Measurements from ENCODE around the gene KDM3B. TPM values are rescaled to one million over a fixed set of nuclear protein-coding genes. Genes with fewer than 3 reads are reported as not detected.
"Not testable (repeated sequence)": the region's sequence is repeated elsewhere in the genome, so short reads cannot be mapped to it uniquely, and the experiment has no call there.

The KDM3B gene
- total RNA-seq = 10 to 100 TPM; 62.3 to 77.5 TPM

GRCh38 chr5:138352071-138352721, at the start of gene KDM3B:
Gene KDM3B, plus strand, starts transcription at chr5:138352685. Its CDS starts 111 bp downstream, at chr5:138352796.
- Histone ChIP-seq H3K9ac (ENCODE audit: low read depth in 2 of 2, low read length in 2 of 2) (peak within 1 kb of the TSS; percentile 97 to 98), H3K4me3 (peak within 1 kb of the TSS; percentile 96), H3K9me3 (no peaks in the 10 kb centered on the region), H3K4me1 (no peaks in the 10 kb centered on the region), H3K36me3 (no peaks in the 10 kb centered on the region), H3K27ac (peak within 1 kb of the TSS; percentile 99), H3K27me3 (no peaks in the 10 kb centered on the region)
- intact Hi-C loops (cut with DNase I) = no loop called here
- peak; percentile 99 for TF ChIP-seq CTCF (IDR thresholded peaks at IDR 0.05)
- peak; percentile 87 for DNase-seq

GRCh38 chr5:138303372-138303771, 49.1 kb upstream of the KDM3B start:
- DNase-seq = no peak
- TF ChIP-seq CTCF (IDR thresholded peaks at IDR 0.05) = no peak
- no peak overlapping the region for H3K4me3 ChIP-seq
- no peaks in the 10 kb centered on the region for H3K36me3 ChIP-seq
- H3K9me3 ChIP-seq = no peaks in the 10 kb centered on the region
- H3K27me3 ChIP-seq = no peaks in the 10 kb centered on the region
- no peaks in the 10 kb centered on the region for H3K4me1 ChIP-seq
- intact Hi-C loops (cut with DNase I) = no loop called here
- no peak overlapping the region for H3K27ac ChIP-seq
- H3K9ac ChIP-seq (ENCODE audit: low read depth in 2 of 2, low read length in 2 of 2) = no peak overlapping the region

GRCh38 chr5:138305797-138306196, 46.7 kb upstream of the KDM3B start:
- Histone ChIP-seq H3K4me1 (no peaks in the 10 kb centered on the region), H3K4me3 (no peak overlapping the region), H3K9ac (ENCODE audit: low read depth in 2 of 2, low read length in 2 of 2) (no peak overlapping the region), H3K9me3 (no peaks in the 10 kb centered on the region), H3K27me3 (no peaks in the 10 kb centered on the region), H3K36me3 (no peaks in the 10 kb centered on the region), H3K27ac (no peak overlapping the region)
- intact Hi-C loops (cut with DNase I) = no loop called here
- no peak for TF ChIP-seq CTCF (IDR thresholded peaks at IDR 0.05)
- no peak for DNase-seq

GRCh38 chr5:138315751-138316278, 36.7 kb upstream of the KDM3B start:
- Histone ChIP-seq H3K27me3 (no peaks in the 10 kb centered on the region), H3K36me3 (no peaks in the 10 kb centered on the region), H3K4me3 (no peak overlapping the region), H3K9me3 (no peaks in the 10 kb centered on the region), H3K27ac (no peak overlapping the region), H3K9ac (ENCODE audit: low read depth in 2 of 2, low read length in 2 of 2) (no peak overlapping the region), H3K4me1 (no peaks in the 10 kb centered on the region)
- intact Hi-C loops (cut with DNase I) = no loop called here
- no peak for DNase-seq
- no peak for TF ChIP-seq CTCF (IDR thresholded peaks at IDR 0.05)

GRCh38 chr5:138316355-138316754, 36.1 kb upstream of the KDM3B start:
- H3K9ac ChIP-seq (ENCODE audit: low read depth in 2 of 2, low read length in 2 of 2) = no peak overlapping the region
- H3K27me3 ChIP-seq = no peaks in the 10 kb centered on the region
- H3K36me3 ChIP-seq = no peaks in the 10 kb centered on the region
- H3K4me1 ChIP-seq = no peaks in the 10 kb centered on the region
- no peak for TF ChIP-seq CTCF (IDR thresholded peaks at IDR 0.05)
- H3K4me3 ChIP-seq = no peak overlapping the region
- intact Hi-C loops (cut with DNase I) = no loop called here
- no peak overlapping the region for H3K27ac ChIP-seq
- no peak for DNase-seq
- no peaks in the 10 kb centered on the region for H3K9me3 ChIP-seq

- DNase-seq; H3K27me3 ChIP-seq; H3K36me3 ChIP-seq; intact Hi-C loops (cut with DNase I); H3K27ac ChIP-seq; H3K4me3 ChIP-seq; H3K4me1 ChIP-seq; H3K9ac ChIP-seq (ENCODE audit: low read depth in 2 of 2, low read length in 2 of 2); H3K9me3 ChIP-seq: not testable (repeated sequence)
These were observed 34.3 kb upstream of the KDM3B start for GRCh38 chr5:138318211-138318610.

Measured in colonic mucosa (tissue), 4 donors.